ENCODE data around the gene TRAM2.

The TRAM2 gene

DNA sequence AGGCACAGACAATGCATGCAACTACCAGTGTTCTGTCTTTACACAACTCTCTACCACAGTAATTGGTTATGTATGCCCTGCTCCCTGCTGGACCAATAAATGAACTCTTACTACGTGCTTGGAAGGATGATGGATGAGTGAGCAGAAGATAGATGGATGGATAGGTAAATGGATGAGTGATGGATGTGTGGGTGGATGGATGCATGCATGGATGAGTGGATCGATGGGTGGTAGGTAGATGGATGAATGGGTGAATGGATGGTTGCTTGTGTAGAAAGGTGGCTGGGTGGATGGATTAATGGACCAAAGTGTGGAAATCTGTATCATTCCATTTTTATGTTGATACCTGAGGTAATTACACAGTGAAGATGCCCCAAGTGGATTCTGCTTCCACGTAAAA, 10.1 kb upstream of the TRAM2 start:
- Histone ChIP-seq H3K27ac (no peak overlapping the region), H4K20me1 (no peaks in the 10 kb centered on the region), H3K36me3 (peaks cover 0 to 12% (median 9%) of the 10 kb centered on the region in 11 experiments; a peak in 6 of 22 replicates), H3K9me3 (replicated peaks in 1 of 11) (peaks cover 0 to 5% (median 0%) of the 10 kb centered on the region in 11 experiments; a peak in 2 of 22 replicates), H3K4me1 (peaks cover 0 to 27% (median 0%) of the 10 kb centered on the region in 10 experiments; a peak in 6 of 20 replicates), H3K9ac (no peak overlapping the region), H3K4me2 (no peak overlapping the region), H3K4me3 (no peak overlapping the region), H3K27me3 (no peaks in the 10 kb centered on the region)
- TF ChIP-seq Cebpa-rat (IDR thresholded peaks at IDR 0.05), result no peak

DNA sequence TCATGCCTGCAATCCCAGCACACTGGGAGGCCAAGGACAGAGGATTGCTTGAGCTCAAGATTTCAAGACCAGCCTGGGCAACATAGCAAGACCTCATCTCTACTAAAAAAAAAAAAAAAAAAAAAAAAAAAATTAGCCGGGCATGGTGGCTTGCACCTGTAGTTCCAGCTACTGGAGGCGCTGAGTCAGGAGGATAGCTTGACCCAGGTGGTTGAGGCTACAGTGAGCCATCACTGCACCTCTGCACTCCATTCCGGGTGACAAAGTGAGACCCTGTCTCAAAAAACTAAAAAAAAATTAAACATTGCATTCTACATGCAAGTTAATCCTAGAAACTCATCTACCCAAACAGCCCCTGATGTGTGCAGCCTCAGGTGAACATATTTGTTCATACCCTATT, 7.3 kb upstream of the TRAM2 start:
- Histone ChIP-seq H3K4me3 (no peak overlapping the region), H3K27ac (no peak overlapping the region), H3K36me3 (peaks cover 0 to 15% (median 9%) of the 10 kb centered on the region in 11 experiments; a peak in 6 of 22 replicates), H3K4me1 (peaks cover 0 to 26% (median 0%) of the 10 kb centered on the region in 10 experiments; a peak in 6 of 20 replicates), H4K20me1 (no peaks in the 10 kb centered on the region), H3K9ac (no peak overlapping the region), H3K4me2 (no peak overlapping the region), H3K27me3 (no peaks in the 10 kb centered on the region; a peak in 1 of 22 replicates), H3K9me3 (replicated peaks in 1 of 11) (peaks cover 0 to 5% (median 0%) of the 10 kb centered on the region in 11 experiments; a peak in 3 of 22 replicates)
- no peak for TF ChIP-seq Cebpa-rat (IDR thresholded peaks at IDR 0.05)

DNA sequence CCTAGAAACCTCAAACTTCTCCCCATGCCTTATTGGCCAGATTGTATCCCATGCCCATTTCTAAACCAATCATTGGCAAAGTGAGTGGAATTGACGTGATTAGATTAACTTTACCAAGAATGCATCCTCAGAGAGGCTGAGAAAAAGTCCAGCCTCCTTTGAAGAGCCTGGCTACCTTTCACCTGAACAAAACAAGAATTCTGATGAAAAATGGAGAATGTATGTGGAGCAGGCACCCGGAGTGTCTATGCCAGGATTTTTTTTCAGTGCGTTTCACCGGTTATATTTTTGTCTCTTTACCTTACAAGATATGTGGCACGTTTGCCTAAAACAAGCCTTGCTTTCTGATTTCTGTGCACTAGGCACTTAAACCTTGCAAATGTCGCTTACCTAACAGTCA, 6.1 kb upstream of the TRAM2 start:
- H3K4me3 ChIP-seq, result no peak overlapping the region
- H3K4me2 ChIP-seq, result no peak overlapping the region
- H3K4me1 ChIP-seq, result peaks cover 4 to 24% (median 6%) of the 10 kb centered on the region in 10 experiments; a peak in 19 of 20 replicates
- H3K27me3 ChIP-seq, result no peaks in the 10 kb centered on the region; a peak in 1 of 22 replicates
- H3K27ac ChIP-seq, result no peak overlapping the region
- H3K9me3 ChIP-seq (replicated peaks in 1 of 11), result peaks cover 0 to 5% (median 0%) of the 10 kb centered on the region in 11 experiments; a peak in 3 of 22 replicates
- H3K36me3 ChIP-seq, result peaks cover 0 to 15% (median 9%) of the 10 kb centered on the region in 11 experiments; a peak in 6 of 22 replicates
- no peak overlapping the region for H3K9ac ChIP-seq
- no peaks in the 10 kb centered on the region for H4K20me1 ChIP-seq
- no peak for TF ChIP-seq Cebpa-rat (IDR thresholded peaks at IDR 0.05)

DNA sequence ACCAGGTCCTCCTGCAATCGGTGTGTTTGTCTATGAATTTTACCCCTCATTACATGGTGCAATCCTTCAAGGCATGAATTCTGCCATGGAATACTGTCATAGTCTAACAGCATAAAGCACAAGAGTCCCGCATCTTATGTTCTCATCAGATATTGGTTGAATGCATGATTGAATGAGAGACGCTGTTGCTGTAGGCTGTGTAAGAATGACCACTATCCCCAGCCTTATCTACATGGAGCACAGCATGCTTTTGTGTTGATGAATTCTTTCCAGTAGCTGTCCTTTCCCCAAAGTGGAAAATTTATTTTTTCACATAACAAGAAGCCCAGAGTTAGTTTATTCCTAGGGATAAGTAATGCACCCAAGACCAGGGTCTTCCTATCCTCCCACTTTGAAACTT, 5.6 kb upstream of the TRAM2 start:
- Histone ChIP-seq H3K36me3 (peaks cover 0 to 15% (median 9%) of the 10 kb centered on the region in 11 experiments; a peak in 6 of 22 replicates), H3K4me2 (no peak overlapping the region), H3K27ac (no peak overlapping the region), H3K9me3 (replicated peaks in 1 of 11) (peaks cover 0 to 5% (median 0%) of the 10 kb centered on the region in 11 experiments; a peak in 3 of 22 replicates), H3K27me3 (no peaks in the 10 kb centered on the region; a peak in 1 of 22 replicates), H4K20me1 (no peaks in the 10 kb centered on the region), H3K4me3 (no peak overlapping the region), H3K4me1 (peaks cover 10 to 30% (median 12%) of the 10 kb centered on the region in 10 experiments; a peak in 19 of 20 replicates), H3K9ac (no peak overlapping the region)
- no peak for TF ChIP-seq Cebpa-rat (IDR thresholded peaks at IDR 0.05)

DNA sequence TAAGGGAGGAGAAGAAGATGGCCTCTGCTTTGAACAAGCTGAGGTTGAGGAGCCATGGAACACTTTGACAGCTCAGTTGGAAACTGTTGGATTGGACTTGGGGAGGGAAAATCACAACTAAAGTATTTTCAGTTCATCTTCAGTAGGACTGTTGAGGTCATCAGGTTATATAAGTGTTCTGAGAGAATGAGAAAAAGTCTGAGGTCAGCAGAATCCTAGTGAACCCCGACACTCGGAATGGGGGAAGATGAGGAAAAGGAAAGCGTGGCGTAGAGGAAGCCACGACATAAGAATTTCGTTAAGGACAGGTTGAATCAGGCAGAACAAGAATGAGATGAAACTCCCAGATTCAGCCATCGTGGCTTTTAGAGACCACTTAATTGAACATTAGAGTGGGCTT, 4.0 kb upstream of the TRAM2 start:
- H4K20me1 ChIP-seq, result peaks cover 0 to 7% (median 5%) of the 10 kb centered on the region in 11 experiments; a peak in 13 of 22 replicates

DNA sequence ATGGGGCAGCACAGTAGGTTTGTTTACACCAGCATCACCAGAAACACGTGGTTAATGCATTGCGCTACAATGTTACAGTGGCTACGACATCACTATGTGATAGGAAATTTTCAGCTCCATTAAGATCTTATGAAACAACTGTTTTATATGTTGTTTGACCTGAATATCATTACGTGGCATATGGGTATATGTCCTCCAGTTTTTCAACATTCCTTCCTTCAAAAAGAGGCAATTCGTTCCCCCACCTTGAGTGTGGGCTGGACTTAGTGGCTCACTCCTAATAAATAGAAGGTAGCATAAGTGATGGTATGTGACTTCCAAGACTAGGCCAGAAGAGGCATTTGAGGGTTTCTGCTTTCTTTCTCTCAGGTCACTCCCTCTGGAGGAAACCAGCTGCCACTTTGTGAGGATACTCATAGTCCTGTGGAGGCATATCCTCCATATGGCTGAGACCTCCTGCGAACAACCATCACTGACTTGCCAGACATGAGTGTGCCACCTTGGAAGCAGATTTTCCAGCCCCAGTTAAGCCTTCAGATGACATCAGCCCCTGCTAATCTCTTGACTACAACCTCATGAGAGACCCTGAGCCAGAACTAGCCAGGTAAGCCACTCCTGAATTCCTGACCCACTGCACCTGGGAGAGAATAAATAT, 2.3 kb upstream of the TRAM2 start:
- Histone ChIP-seq H3K27ac (no peak overlapping the region), H3K27me3 (no peaks in the 10 kb centered on the region; a peak in 1 of 22 replicates), H3K9ac (no peak overlapping the region), H3K4me3 (no peak overlapping the region), H4K20me1 (peaks cover 5 to 25% (median 21%) of the 10 kb centered on the region in 11 experiments; a peak in 21 of 22 replicates), H3K9me3 (replicated peaks in 1 of 11) (peaks cover 0 to 5% (median 0%) of the 10 kb centered on the region in 11 experiments; a peak in 3 of 22 replicates), H3K4me1 (peaks cover 34 to 52% (median 36%) of the 10 kb centered on the region in 10 experiments), H3K4me2 (peak overlapping the region in 2 of 11 experiments; percentile 79 to 89; a peak in 1 of 22 replicates), H3K36me3 (peaks cover 0 to 15% (median 9%) of the 10 kb centered on the region in 11 experiments; a peak in 7 of 22 replicates)
- TF ChIP-seq Cebpa-rat (IDR thresholded peaks at IDR 0.05), result no peak

More for the DNA sequence above, 4.0 kb upstream of the TRAM2 start:
- H3K27me3 ChIP-seq, result no peaks in the 10 kb centered on the region; a peak in 1 of 22 replicates
- H3K9me3 ChIP-seq (replicated peaks in 1 of 11), result peaks cover 0 to 5% (median 0%) of the 10 kb centered on the region in 11 experiments; a peak in 3 of 22 replicates
- peaks cover 0 to 15% (median 9%) of the 10 kb centered on the region in 11 experiments; a peak in 6 of 22 replicates for H3K36me3 ChIP-seq
- H3K4me2 ChIP-seq, result peak overlapping the region in 3 of 11 experiments; percentile 23 to 62 (median 53); a peak in 4 of 22 replicates
- no peak overlapping the region for H3K27ac ChIP-seq
- H3K4me3 ChIP-seq, result no peak overlapping the region
- H3K9ac ChIP-seq, result no peak overlapping the region
- TF ChIP-seq Cebpa-rat (IDR thresholded peaks at IDR 0.05), result no peak
- H3K4me1 ChIP-seq, result peaks cover 16 to 34% (median 18%) of the 10 kb centered on the region in 10 experiments

DNA sequence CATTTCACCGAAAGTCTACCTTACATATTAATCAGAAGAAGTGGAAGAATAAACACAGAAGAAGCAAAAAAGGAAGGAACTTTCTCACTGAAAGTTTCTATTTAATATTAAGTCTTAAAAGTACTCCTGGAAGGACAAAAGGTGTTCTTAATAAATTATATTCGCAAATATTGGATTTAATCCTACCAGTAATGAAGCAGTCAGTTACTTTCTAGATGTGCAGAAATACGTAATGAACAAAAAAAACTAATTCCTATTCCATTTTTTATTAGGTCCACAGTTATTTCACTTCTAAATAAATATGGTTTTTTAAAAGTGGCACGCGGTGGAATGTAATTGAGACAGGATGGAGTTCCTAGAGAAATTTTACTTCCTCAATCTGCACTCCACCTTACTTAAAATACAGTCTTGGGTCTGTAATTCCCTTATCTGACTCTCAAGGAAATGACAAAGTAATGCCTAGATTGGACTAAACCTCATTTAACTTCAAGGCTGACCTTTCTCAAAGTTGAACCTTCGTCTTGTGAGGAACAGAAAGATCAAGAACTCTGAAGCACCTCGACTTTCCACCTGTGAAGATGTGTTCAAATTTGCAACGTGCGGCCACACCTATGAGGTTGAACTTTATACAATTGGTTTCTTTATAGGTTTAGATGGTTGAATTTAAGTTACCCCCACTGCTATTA, 1.1 kb upstream of the TRAM2 start:
- peak overlapping the region; percentile 75 to 88 (median 82) for H3K4me3 ChIP-seq
- TF ChIP-seq Cebpa-rat (IDR thresholded peaks at IDR 0.05), result no peak

DNA sequence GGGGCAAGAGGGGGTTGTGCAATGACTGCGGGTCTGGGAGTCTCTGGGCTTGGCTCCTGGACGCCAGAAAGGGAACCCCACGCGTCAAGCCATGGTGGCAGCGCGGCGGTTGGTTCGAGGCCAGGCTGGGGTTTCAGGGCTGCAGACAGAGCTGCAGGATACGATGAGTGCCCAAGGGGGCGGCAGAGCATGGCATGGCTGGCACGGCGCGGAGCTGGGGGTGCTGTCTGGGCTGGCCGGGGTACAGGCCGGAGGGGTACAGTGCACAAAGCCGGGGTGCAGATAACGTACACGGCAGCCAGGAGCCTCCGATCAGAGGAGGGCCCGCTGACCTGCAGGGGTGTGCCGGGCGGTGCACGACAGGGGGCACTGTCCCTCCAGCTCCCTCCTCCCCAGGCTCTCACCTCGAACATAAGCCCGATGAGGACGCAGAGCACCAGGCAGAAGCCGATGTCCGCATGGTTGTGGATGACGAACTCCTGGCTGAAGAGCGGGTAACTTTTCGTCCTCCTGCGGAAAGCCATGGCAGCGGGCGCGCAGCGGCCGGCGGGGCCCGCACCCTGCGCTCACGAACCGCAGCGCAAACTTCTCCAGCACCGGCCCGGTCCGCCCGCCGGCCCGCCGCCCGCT, 353 bp downstream of the TRAM2 start:
- H3K27me3 ChIP-seq, result no peaks in the 10 kb centered on the region; a peak in 1 of 22 replicates
- peaks cover 0 to 22% (median 0%) of the 10 kb centered on the region in 11 experiments; a peak in 7 of 22 replicates for H3K36me3 ChIP-seq
- no peaks in the 10 kb centered on the region; a peak in 1 of 22 replicates for H3K9me3 ChIP-seq (replicated peaks in 1 of 11)
- peaks cover 31 to 51% (median 46%) of the 10 kb centered on the region in 11 experiments; a peak in 21 of 22 replicates for H4K20me1 ChIP-seq
- peak overlapping the region; percentile 86 to 98 (median 96) for H3K4me2 ChIP-seq
- H3K4me3 ChIP-seq, result peak overlapping the region; percentile 75 to 88 (median 82)
- peaks cover 60 to 78% (median 62%) of the 10 kb centered on the region in 10 experiments for H3K4me1 ChIP-seq
- peak overlapping the region; percentile 47 to 99 (median 97); a peak in 21 of 22 replicates for H3K27ac ChIP-seq
- H3K9ac ChIP-seq, result peak overlapping the region; percentile 94 to 99 (median 97)
- no peak for TF ChIP-seq Cebpa-rat (IDR thresholded peaks at IDR 0.05)

More for the DNA sequence above, 1.1 kb upstream of the TRAM2 start:
- peaks cover 0 to 5% (median 0%) of the 10 kb centered on the region in 11 experiments; a peak in 3 of 22 replicates for H3K9me3 ChIP-seq (replicated peaks in 1 of 11)
- H3K27ac ChIP-seq, result peak overlapping the region; percentile 94 to 99 (median 97)
- H3K27me3 ChIP-seq, result no peaks in the 10 kb centered on the region; a peak in 1 of 22 replicates
- H3K9ac ChIP-seq, result peak overlapping the region; percentile 94 to 99 (median 97)
- peaks cover 0 to 23% (median 8%) of the 10 kb centered on the region in 11 experiments; a peak in 8 of 22 replicates for H3K36me3 ChIP-seq
- H3K4me2 ChIP-seq, result peak overlapping the region; percentile 74 to 92 (median 84)
- peaks cover 46 to 64% (median 48%) of the 10 kb centered on the region in 10 experiments for H3K4me1 ChIP-seq
- peaks cover 17 to 37% (median 34%) of the 10 kb centered on the region in 11 experiments; a peak in 21 of 22 replicates for H4K20me1 ChIP-seq
